SK-MEL-5 (cell line): ENCODE data around the gene ZNF106. TPM values are rescaled to one million over a fixed set of nuclear protein-coding genes. Genes with fewer than 3 reads are reported as not detected.

Source experiments
- DNase-seq: peaks from one replicate; pipeline ENCODE4 v3.0.0-alpha.2; 2016; ENCODE audit warnings: low read depth, low spot score
- in situ Hi-C: cut with HindIII; loops from 2 replicates; pipeline ENCODE4 v1.10.0; 2016; ENCODE audit warnings: low sequenced_read_pairs, high pct_unique_total_duplicates, low pct_unique_long_range_greater_than_20kb
- polyA plus RNA-seq, 2 experiments: library from polyadenylated mRNA; depleted of rRNA; stranded (reverse); fragments of >200 nt; gene quantifications; 2 replicates each; pipeline ENCODE4 v1.2.3, GENCODE V29; 2015
- total RNA-seq: library from RNA; depleted of rRNA; stranded (reverse); fragments of >200 nt; shearing (Covaris generic); gene quantifications from 2 replicates; pipeline ENCODE4 v1.2.3, GENCODE V29; 2014; rRNA removed

ZNF106 gene
- total RNA-seq = 173 and 184 TPM in 2 replicates
- polyA plus RNA-seq (2015; cell fraction: cytosol; rRNA removed) = 65.9 and 94.7 TPM in 2 replicates
- polyA plus RNA-seq (2015; cell fraction: nucleus; rRNA removed) = 31.5 and 38.4 TPM in 2 replicates

DNA sequence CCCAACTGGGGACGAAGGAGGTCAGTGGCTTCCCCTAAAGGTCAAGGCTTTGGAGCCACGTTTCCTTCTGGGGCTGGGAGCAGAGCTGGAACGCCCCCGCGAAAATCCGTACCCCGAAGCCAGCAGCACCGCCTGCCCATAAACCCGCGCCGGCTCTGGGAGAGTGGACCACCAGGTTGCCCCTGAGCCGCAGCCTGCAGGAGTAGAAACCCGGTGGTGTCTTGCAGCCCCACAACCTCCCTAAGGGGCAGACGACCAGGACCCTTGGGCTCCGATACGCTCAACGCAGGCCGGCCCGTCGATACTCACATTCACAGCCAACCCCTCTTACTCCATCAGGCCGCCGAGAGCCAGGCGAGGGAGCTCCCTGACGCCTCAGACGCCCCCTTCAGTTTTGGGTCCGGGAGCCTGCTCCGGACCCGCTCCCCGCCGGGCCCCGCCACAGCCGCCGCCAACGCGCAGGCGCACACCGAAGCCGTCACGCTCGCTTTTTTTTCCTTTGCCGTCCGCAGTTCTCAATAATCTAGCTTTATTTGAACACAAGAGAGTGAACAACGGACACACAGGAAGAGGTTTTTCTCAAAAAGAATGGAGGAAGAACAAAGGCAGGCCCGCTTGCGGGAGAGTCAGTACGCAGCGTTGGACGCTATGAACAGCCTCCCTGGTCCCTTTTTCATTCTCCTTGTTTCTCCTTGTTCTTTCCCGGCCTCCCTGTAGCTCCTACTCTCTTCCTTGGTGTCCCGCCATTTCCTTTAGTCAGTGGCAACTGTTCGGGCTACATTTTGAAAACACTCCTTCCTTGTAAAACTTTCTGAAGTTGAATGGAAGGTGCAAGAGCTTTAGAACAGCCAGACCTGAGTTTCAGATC lies at the start of gene ZNF106:
ZNF106 (minus strand) TSS at position 471 of the 868 bp plus-strand sequence. CDS start 18,852 bp downstream, outside the sequence.
- peak; percentile 92 for DNase-seq
- in situ Hi-C loops = no loop called here

DNA sequence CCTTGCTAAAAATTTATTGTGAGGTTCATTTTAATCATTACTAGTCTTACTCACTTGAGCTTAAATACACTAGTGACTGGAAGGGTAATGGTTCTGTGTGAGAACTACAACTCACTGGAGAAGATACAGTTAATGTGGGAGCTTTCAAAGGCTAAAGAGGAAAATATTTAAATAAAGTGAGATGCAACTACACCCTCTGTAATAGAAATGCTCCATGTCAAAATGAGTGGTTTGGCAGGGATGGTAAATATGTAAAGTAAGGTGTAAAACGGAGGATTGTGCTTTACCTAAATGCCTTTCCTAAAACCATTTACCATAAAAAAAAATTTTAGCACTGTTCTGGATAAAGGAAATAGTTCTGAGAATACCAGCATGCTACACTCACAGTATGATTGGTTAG lies 42.3 kb upstream of the ZNF106 start:
- no peak for DNase-seq
- in situ Hi-C loops = no loop called here

DNA sequence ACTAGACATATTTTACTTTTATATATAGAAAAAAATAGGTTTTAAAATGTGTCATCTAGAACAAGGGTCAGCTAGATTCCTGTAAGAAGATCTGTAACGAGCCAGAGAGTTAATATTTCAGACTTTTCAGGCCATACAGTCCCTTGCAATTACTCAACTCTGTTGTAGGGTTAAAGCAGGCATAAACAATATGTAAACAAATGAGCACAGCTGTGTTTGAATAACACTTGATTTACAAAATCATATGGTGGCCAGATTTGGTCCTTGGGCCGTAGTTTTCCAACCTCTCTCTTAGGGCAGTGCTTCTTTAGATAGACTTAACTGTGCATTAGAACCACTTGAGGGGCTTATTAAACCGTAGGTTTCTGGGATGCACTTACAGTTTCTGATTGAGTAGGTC lies 38.0 kb upstream of the ZNF106 start:
- no peak for DNase-seq
- in situ Hi-C loops = no loop called here

DNA sequence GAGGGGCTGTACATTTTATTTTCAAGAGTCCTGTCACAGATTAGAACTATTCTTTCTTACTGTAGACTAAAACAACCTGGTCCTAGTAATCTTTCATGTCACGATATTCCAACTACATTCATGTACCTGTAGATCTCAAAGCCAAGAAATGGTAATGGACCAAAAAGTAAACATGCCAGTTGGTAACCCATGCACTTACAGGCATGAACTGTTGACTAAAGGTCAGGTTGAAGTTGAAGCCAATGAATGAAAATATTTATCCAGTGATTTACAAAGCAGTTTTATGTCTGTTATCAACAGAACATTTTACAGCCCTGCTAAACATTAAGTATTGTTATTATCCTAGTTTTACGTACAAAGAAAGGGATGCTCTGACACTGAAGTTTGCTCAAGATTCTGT lies 32.4 kb upstream of the ZNF106 start:
- DNase-seq = no peak
- in situ Hi-C loops = no loop called here

DNA sequence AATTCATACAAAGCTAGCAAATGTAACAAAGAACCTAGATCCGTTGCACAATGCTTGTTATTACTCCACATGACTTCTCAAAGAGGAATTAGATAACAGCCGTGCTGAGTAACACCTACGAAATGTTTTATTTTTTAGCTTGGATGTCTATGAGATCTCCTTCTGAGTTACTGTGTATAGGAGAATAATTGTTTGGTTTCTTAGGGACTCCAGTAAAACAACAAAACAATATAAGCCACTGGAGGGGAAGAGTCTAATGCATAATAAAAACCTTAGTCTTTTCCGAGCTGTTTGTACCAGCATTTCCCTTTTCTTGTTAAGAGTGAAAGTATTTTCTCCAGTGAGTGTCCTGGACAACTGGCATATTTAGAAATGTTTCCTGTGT lies 20.1 kb upstream of the ZNF106 start:
- no peak for DNase-seq
- in situ Hi-C loops = no loop called here

DNA sequence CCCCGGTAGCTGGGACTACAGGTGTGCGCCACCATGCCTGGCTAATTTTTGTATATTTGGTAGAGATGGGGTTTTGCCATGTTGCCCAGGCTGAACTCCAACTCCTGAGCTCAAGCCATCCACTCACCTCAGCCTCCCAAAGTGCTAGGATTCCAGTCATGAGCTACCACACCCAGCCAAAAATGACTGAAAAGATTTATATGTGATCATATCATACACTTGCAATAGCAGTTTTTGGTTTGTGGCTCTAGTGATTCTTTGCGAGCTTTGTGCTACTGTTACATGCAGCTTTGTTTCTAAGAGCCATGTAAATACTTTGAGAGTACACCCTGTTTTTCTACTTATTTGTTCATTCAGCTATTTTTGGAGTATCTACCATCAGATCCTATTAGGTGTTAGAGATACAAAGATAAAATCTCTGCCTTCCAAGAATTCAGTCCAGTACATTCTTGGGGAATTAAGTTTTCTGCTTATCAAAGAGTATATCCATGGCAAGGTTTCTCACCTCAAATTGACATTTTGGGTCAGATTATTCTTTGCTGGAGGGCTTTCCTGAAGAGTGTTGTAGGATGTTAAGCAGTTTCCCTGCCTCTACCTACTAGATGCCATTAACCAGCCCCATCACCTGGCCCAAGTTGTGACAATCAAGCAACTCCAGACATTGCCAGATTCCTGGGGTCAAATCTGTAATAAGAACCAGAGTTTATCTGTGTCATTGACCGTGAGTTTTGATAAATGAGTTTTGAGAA lies 19.5 kb upstream of the ZNF106 start:
- DNase-seq = no peak
- in situ Hi-C loops = no loop called here

DNA sequence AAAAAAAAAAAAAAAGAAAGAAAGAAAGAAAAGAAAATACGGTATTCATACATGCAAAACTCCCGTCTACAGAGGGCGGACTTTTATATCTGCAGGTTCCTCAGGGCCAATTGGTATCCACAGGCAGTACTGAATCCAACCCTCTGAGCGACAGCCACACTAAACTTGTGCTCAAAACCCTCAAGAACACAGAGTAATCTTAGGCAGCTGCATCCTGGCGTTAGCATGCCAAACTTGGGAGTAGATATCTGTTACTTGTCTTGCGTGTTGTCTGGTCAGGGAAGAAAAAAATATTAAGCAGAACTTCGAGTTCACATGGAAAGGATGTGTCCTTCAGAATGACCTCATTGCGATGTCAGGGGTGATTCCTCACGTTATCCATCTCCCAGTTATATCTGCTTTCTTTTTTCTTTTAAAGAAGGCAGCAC lies 17.3 kb upstream of the ZNF106 start:
- DNase-seq = peak; percentile 6
- in situ Hi-C loops = no loop called here

DNA sequence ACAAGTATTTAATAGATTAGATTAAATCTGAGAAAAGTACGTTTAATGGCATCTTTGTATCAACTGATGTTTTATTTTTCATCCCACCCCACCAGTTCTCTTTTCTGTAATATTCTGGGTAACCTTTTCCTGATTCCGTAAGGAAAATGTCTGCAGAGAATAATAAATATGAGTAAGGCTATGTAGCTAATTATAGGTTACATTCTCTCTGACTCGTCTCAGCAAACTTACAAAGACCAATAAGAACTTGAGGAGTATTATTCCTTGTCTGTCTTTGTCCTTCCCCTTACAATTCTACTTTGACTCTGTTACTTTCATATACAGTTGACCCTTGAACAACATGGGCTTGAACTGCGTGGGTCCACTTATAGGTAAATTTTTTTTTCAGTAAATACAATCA lies 16.6 kb upstream of the ZNF106 start:
- DNase-seq = no peak
- in situ Hi-C loops = no loop called here

DNA sequence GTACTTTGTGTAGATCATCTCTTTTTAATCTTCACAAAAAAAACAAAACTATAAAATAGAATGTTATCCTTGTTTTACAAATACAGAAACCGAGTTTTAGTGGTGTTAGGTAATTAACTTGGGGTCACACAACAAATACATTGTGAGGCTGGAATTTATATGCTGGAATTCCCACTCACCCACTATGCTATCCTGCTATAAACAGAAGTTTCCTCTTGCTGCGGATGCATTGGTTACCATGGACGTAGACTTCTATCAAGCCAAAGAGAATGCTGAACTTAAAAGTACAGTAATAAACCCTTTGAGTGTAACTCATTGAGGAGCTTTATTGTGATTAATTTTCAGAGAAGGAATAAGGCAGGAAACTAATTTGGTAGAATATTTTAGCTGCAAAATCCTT lies 13.7 kb upstream of the ZNF106 start:
- in situ Hi-C loops = no loop called here

DNA sequence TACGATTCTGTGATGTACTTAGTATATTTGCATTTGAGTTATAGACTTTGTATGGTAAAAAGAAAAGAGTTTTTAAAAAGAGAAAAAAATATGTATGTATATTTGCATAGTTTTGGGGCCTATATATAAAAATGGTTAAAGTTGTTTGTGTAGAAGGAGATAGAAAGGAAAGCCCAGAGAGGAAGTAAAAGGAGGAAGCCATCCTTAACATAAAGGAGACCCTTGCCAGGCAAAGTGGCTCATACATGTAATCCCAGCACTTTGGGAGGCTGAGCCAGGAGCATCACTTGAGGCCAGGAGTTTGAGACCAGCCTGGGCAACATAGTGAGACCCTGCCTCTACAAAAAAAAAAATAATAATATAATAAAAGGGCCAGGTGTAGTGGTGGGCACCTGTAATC lies 12.9 kb upstream of the ZNF106 start:
- in situ Hi-C loops = no loop called here
- DNase-seq = no peak

More for the DNA sequence above, 13.7 kb upstream of the ZNF106 start:
- DNase-seq = no peak

DNA sequence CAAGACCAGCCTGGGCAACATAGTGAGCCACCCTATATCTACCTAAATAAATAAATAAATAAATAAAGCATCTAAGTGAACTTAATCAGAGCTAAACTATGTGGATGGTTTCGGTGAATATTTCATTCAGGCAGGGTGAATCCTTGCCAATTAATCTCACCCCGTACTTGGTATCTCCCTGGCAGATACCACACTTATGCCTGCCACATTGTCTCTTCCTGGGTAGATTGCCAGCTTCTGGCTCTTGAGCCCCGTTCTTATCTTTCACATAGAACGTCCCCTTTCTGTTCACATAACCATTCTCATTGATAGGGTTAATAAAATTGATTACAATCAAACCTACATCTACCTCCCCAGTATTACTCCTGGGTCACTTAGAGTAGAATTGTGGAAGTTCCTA lies 11.5 kb upstream of the ZNF106 start:
- DNase-seq = no peak
- in situ Hi-C loops = no loop called here

DNA sequence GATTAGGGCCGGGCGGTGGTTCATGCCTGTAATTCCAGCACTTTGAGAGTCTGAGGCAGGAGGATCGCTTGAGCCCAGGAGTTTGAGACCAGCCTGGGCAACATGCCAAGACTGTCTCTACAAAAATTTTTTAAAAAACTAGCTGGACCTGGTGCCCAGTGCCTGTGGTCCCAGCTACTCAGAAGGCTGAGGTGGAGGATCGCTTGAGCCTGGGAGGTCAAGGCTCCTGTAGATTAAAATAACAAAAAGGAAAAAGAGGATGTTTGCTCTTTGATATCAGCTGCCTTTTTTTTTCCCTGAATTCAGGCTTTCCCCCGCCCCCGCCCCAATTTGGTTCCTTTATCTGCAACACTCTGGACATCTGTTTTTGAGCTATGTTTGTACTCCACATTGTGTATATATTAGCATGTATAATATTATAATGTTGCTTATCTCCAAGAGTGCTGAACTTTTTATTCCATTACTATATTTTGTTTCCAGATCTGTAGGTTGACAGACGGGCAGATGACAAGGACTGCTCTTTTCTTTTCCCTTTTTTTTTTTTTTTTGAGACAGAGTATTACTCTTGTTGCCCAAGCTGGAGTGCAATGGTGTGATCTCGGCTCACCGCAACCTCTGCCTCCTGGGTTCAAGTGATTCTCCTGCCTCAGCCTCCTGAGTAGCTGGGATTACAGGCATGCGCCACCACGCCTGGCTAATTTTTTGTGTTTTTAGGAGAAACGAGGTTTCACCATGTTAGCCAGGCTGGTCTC lies 9.1 kb upstream of the ZNF106 start:
- DNase-seq = no peak
- in situ Hi-C loops = no loop called here

DNA sequence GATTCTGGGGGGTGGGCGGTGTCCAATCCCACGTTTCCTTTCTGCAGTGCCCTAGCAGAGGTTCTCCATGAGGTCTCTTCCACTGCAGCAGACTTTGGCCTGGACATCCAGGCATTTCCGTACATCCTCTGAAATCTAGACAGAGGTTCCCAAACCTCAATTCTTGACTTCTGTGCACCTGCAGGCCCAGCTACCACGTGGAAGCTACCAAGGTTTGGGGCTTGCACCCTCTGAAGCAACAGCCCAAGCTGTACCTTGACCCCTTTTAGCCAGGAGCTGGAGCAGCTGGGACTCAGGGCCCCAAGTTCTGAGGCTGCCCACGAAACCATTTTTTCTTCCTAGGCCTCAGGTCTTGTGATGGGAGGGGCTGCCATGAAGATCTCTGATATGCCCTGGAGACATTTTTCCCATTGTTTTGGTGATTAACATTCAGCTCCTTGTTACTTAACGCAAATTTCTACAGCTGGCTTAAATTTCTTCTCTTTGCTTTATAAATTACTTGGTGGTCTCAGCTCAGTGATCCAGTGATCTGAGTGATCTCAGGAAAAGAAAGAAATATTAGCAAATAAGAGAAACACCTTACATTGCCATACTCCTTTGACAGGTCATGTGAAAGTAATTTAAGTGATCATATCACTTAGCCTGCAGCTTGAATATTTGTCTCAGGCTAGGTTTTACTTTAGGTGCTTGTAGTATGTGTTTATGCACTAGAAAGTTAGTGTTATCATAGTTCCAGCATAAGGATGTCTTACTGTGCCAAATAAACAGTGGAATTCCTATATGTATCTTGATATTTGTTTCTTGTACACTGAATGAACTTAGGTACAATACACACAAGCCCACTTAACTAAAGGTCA lies 7.5 kb upstream of the ZNF106 start:
- no peak for DNase-seq

DNA sequence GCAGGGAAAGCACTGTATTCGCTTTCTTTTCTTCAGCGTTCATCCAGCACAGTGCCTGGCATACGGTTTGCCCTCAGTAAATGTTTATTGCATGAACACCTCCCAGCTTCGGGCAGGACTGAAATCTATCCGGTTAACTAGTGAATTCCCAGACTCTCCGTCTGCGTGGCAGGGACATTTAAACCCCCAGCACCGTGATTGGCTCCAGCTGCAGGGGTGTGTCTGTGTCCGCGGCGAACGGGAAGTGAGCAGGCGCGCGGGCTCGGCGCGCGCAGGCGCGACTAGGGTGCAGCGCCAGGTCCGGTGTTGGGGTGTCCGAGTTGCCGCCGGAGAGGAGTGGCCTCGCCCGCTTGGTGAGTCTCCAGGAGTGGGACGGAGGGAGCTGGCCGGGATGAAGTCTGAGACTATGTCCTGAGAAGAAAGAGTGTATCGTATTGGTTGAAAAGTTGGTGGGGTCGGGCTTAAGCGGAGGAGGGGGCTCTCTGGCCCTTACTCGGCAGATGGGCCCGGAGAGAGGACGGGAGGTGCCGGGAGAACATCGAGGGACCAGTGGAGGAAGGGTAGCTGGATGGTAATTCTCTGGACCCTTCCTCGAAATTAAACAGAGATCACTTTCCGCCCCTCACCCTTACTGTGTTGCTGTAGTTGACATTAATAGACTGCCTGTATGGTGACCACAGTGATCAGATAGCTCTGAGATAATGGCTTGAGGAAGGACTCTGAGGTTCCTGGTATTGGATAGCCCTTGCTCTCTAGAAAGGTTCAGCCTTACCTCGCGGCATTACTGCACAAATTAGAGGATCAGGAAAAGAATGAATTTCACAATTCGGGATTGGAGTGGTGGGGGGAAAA lies 4.6 kb upstream of the ZNF106 start, which contains the start of gene SNAP23:
SNAP23 (plus strand) TSS at position 274 of the 852 bp plus-strand sequence. CDS start 16,213 bp downstream, outside the sequence.
- in situ Hi-C loops = no loop called here
- peak; percentile 89 for DNase-seq

More for the DNA sequence above, 7.5 kb upstream of the ZNF106 start:
- in situ Hi-C loops = no loop called here

DNA sequence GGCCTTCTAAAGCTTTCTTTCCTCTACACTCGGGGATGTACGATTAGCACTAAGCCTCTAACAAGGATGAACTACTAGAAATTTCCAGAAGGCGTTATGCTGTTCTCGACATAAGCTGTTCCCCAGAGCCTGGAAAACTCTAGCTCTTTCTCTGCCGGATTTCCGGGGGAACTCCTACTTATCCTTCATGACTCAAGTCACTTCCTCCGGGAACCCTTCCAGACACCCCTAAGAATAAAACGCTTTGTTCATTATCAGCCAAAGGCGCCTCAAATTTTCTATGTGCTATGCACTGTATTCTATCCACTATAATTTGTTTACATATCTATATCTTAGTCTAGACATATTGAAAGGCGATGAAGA lies 4.0 kb upstream of the ZNF106 start:
- in situ Hi-C loops = no loop called here
- DNase-seq = peak; percentile 53

DNA sequence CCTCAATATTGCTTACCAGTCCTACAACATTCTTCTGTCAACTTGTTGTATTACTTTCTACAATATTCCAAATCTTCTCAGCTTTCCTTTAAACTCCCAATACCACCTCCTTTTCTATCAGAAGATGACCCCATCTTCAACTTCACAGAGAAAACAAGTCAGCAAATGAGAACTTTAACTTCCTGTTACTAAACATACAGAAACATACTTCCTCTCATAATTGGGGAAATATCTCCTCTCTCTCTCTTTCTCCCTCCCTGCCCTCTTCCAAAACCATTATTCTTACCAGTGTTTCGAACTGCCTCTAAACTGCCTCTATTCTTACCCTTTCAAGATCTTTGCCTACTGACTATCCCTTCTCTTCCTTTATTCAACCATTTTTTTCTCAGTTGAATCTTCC lies 2.7 kb upstream of the ZNF106 start:
- no peak for DNase-seq
- in situ Hi-C loops = no loop called here
